ENCODE data around the gene OR1M1. TPM values are rescaled to one million over a fixed set of nuclear protein-coding genes. Genes with fewer than 3 reads are reported as not detected.

OR1M1 gene
- total RNA-seq, 1 donor from 2014 or later: not detected

- TF ChIP-seq, protein P1, sequence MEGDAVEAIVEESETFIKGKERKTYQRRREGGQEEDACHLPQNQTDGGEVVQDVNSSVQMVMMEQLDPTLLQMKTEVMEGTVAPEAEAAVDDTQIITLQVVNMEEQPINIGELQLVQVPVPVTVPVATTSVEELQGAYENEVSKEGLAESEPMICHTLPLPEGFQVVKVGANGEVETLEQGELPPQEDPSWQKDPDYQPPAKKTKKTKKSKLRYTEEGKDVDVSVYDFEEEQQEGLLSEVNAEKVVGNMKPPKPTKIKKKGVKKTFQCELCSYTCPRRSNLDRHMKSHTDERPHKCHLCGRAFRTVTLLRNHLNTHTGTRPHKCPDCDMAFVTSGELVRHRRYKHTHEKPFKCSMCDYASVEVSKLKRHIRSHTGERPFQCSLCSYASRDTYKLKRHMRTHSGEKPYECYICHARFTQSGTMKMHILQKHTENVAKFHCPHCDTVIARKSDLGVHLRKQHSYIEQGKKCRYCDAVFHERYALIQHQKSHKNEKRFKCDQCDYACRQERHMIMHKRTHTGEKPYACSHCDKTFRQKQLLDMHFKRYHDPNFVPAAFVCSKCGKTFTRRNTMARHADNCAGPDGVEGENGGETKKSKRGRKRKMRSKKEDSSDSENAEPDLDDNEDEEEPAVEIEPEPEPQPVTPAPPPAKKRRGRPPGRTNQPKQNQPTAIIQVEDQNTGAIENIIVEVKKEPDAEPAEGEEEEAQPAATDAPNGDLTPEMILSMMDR (IDR thresholded peaks at IDR 0.05; ENCODE audit: insufficient read depth, low read depth, low read length): no peak
- no peak for TF ChIP-seq EZH2 (IDR thresholded peaks at IDR 0.05; ENCODE audit: insufficient read depth, low read length)
- H3K4me1 ChIP-seq (ENCODE audit: insufficient read depth, low read length): no peaks in the 10 kb centered on the region
- H3K4me3 ChIP-seq (ENCODE audit: insufficient read depth, low read depth, low read length): no peak overlapping the region
- no peak overlapping the region for H3K27ac ChIP-seq (ENCODE audit: low read depth, low read length)
- peaks cover 11% of the 10 kb centered on the region for H3K9me3 Mint-ChIP-seq (ENCODE audit: unreplicated experiment)
- H3K27ac Mint-ChIP-seq (ENCODE audit: unreplicated experiment): no peak overlapping the region
- FAIRE-seq: no peak
- H3K27me3 ChIP-seq (ENCODE audit: insufficient read depth, low read length): no peaks in the 10 kb centered on the region
- H4K20me1 ChIP-seq (ENCODE audit: insufficient read depth, low read length): no peaks in the 10 kb centered on the region
- DNase-seq (ENCODE audit: low read depth): no peak
- no peak overlapping the region for H2AFZ ChIP-seq (ENCODE audit: low read depth, low read length)
- no peaks in the 10 kb centered on the region for H3K9me3 ChIP-seq (ENCODE audit: insufficient read depth, low read depth, low read length)
- no peaks in the 10 kb centered on the region for H3K4me1 Mint-ChIP-seq (ENCODE audit: low read depth, unreplicated experiment)
- no peak overlapping the region for H3K4me3 Mint-ChIP-seq (ENCODE audit: unreplicated experiment)
- H3K9ac ChIP-seq (ENCODE audit: low read length): no peak overlapping the region
- no peaks in the 10 kb centered on the region for H3K36me3 ChIP-seq (ENCODE audit: insufficient read depth, low read length)
- no peaks in the 10 kb centered on the region for H3K36me3 Mint-ChIP-seq (ENCODE audit: low read depth, unreplicated experiment)
- H3K79me2 ChIP-seq (ENCODE audit: insufficient read depth, low read length): no peaks in the 10 kb centered on the region
- H3K27me3 Mint-ChIP-seq (ENCODE audit: low read depth, unreplicated experiment): no peaks in the 10 kb centered on the region
- H3K4me2 ChIP-seq (ENCODE audit: low read length): no peak overlapping the region
These were observed 29.7 kb downstream of the OR1M1 start for GRCh38 chr19:9116547-9116946.

- no peak for DNase-seq (ENCODE audit: low read depth)
- peaks cover 2% of the 10 kb centered on the region for H3K9me3 Mint-ChIP-seq (ENCODE audit: unreplicated experiment)
These were observed 40.1 kb downstream of the OR1M1 start, which contains the start of gene OR7G3 for GRCh38 chr19:9126900-9127405. Gene OR7G3 (minus strand): TSS chr19:9126950. CDS start chr19:9126950, 0 bp downstream.

DNA sequence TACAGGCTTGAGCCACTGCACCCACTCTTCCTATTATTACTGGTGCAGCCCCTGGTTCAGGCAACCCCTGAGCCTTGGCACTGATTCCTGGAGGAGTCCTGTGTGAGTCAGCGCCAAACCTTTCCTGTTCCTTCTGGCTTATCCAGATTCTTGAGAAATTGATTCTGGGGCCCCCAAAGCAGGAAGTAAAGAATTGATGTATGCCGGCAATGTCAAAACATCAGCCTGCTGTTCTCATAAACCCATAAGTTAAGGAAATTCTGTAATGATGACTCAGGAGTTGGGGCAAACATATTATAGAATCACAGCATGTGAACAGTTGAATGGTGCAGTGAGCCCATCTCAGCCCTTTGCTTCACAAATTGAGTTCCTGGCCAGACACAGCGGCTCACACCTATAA, 41.3 kb downstream of the OR1M1 start:
- Histone ChIP-seq H3K4me1 (ENCODE audit: insufficient read depth, low read length) (no peaks in the 10 kb centered on the region), H3K9ac (ENCODE audit: low read length) (no peak overlapping the region), H3K27ac (ENCODE audit: low read depth, low read length) (no peak overlapping the region), H3K36me3 (ENCODE audit: insufficient read depth, low read length) (no peaks in the 10 kb centered on the region), H3K27me3 (ENCODE audit: insufficient read depth, low read length) (no peaks in the 10 kb centered on the region), H3K79me2 (ENCODE audit: insufficient read depth, low read length) (no peaks in the 10 kb centered on the region), H3K4me2 (ENCODE audit: low read length) (no peak overlapping the region), H2AFZ (ENCODE audit: low read depth, low read length) (no peak overlapping the region), H3K4me3 (ENCODE audit: insufficient read depth, low read depth, low read length) (no peak overlapping the region), H3K9me3 (ENCODE audit: insufficient read depth, low read depth, low read length) (no peaks in the 10 kb centered on the region), H4K20me1 (ENCODE audit: insufficient read depth, low read length) (no peaks in the 10 kb centered on the region)
- Mint-ChIP-seq H3K4me3 (ENCODE audit: unreplicated experiment) (no peak overlapping the region), H3K9me3 (ENCODE audit: unreplicated experiment) (peaks cover 6% of the 10 kb centered on the region), H3K4me1 (ENCODE audit: low read depth, unreplicated experiment) (no peaks in the 10 kb centered on the region), H3K27me3 (ENCODE audit: low read depth, unreplicated experiment) (no peaks in the 10 kb centered on the region), H3K27ac (ENCODE audit: unreplicated experiment) (no peak overlapping the region), H3K36me3 (ENCODE audit: low read depth, unreplicated experiment) (no peaks in the 10 kb centered on the region)
- no peak for DNase-seq (ENCODE audit: low read depth)
- TF ChIP-seq, protein P1 (IDR thresholded peaks at IDR 0.05; ENCODE audit: insufficient read depth, low read depth, low read length): no peak
- no peak for TF ChIP-seq EZH2 (IDR thresholded peaks at IDR 0.05; ENCODE audit: insufficient read depth, low read length)
- no peak for FAIRE-seq

More at GRCh38 chr19:9126900-9127405, 40.1 kb downstream of the OR1M1 start, which contains the start of gene OR7G3:
- Mint-ChIP-seq H3K4me3 (ENCODE audit: unreplicated experiment) (no peak within 1 kb of the TSS), H3K36me3 (ENCODE audit: low read depth, unreplicated experiment) (no peaks in the 10 kb centered on the region), H3K27ac (ENCODE audit: unreplicated experiment) (no peak within 1 kb of the TSS), H3K27me3 (ENCODE audit: low read depth, unreplicated experiment) (no peaks in the 10 kb centered on the region), H3K4me1 (ENCODE audit: low read depth, unreplicated experiment) (no peaks in the 10 kb centered on the region)
- Histone ChIP-seq H3K4me2 (ENCODE audit: low read length) (no peak within 1 kb of the TSS), H3K4me3 (ENCODE audit: insufficient read depth, low read depth, low read length) (no peak within 1 kb of the TSS), H3K36me3 (ENCODE audit: insufficient read depth, low read length) (no peaks in the 10 kb centered on the region), H4K20me1 (ENCODE audit: insufficient read depth, low read length) (no peaks in the 10 kb centered on the region), H2AFZ (ENCODE audit: low read depth, low read length) (no peak within 1 kb of the TSS), H3K27ac (ENCODE audit: low read depth, low read length) (no peak within 1 kb of the TSS), H3K9ac (ENCODE audit: low read length) (no peak within 1 kb of the TSS), H3K4me1 (ENCODE audit: insufficient read depth, low read length) (no peaks in the 10 kb centered on the region), H3K27me3 (ENCODE audit: insufficient read depth, low read length) (no peaks in the 10 kb centered on the region), H3K79me2 (ENCODE audit: insufficient read depth, low read length) (no peaks in the 10 kb centered on the region), H3K9me3 (ENCODE audit: insufficient read depth, low read depth, low read length) (no peaks in the 10 kb centered on the region)
- FAIRE-seq: no peak
- TF ChIP-seq, protein P1 (IDR thresholded peaks at IDR 0.05; ENCODE audit: insufficient read depth, low read depth, low read length): no peak
- TF ChIP-seq EZH2 (IDR thresholded peaks at IDR 0.05; ENCODE audit: insufficient read depth, low read length): no peak
